Measurements from ENCODE around the gene ZNF492.
"Not testable (repeated sequence)": the region's sequence is repeated elsewhere in the genome, so short reads cannot be mapped to it uniquely, and the experiment has no call there.

The ZNF492 gene

GRCh38 chr19:22617614-22618320 lies 16.4 kb upstream of the ZNF492 start:
- no peak for DNase-seq

- no peak for DNase-seq
These were observed 14.8 kb upstream of the ZNF492 start for GRCh38 chr19:22619371-22619770.

GRCh38 chr19:22619932-22620331 lies 14.2 kb upstream of the ZNF492 start:
- no peak for DNase-seq

GRCh38 chr19:22620401-22620800 lies 13.7 kb upstream of the ZNF492 start:
- DNase-seq: no peak

- no peak for DNase-seq
These were observed 13.2 kb upstream of the ZNF492 start for GRCh38 chr19:22620912-22621311.

- no peak for DNase-seq
These were observed 12.1 kb upstream of the ZNF492 start for GRCh38 chr19:22622020-22622419.

- DNase-seq: no peak
These were observed 11.0 kb upstream of the ZNF492 start for GRCh38 chr19:22622901-22623840.

- no peak for DNase-seq
These were observed 10.3 kb upstream of the ZNF492 start for GRCh38 chr19:22623841-22624221.

GRCh38 chr19:22625266-22626035 lies 8.7 kb upstream of the ZNF492 start:
- no peak for DNase-seq

- no peak for DNase-seq
These were observed 6.6 kb upstream of the ZNF492 start for GRCh38 chr19:22627526-22627925.

- DNase-seq: no peak
These were observed 5.7 kb upstream of the ZNF492 start for GRCh38 chr19:22628401-22628800.

- no peak for DNase-seq
These were observed 315 bp downstream of the ZNF492 start for GRCh38 chr19:22634450-22634827.

GRCh38 chr19:22685493-22685892 lies 51.4 kb downstream of the ZNF492 start:
- DNase-seq: not testable (repeated sequence)

GRCh38 chr19:22702661-22703060 lies 68.5 kb downstream of the ZNF492 start:
- not testable (repeated sequence) for DNase-seq

GRCh38 chr19:22703096-22703495 lies 69.0 kb downstream of the ZNF492 start:
- not testable (repeated sequence) for DNase-seq

- no peak for DNase-seq
These were observed 74.9 kb downstream of the ZNF492 start for GRCh38 chr19:22708983-22709382.

Data from CD4-positive, alpha-beta T cell treated with Interleukin-4 for 1 hour (primary cell).